K562 (cell line): ENCODE measurements around the gene GALT. TPM values are rescaled to one million over a fixed set of nuclear protein-coding genes. Genes with fewer than 3 reads are reported as not detected.

ENCODE experiments used
- ATF7 ChIP-seq: fragments of 450-650 bp; IDR thresholded peaks from 2 replicates; pipeline ENCODE4 v1.7.1; 2014; ENCODE audit warnings: mild to moderate bottlenecking, moderate library complexity
- FOS ChIP-seq: IDR thresholded peaks from 3 replicates; pipeline ENCODE4 v1.6.1; 2011; ENCODE audit not compliant: insufficient read length; ENCODE audit errors: extremely low read depth
- JUND ChIP-seq, 2 experiments: IDR thresholded peaks; 2 replicates in 1 of 2; 3 replicates in 1 of 2; pipeline ENCODE4 v1.6.1; 2011; ENCODE audit warnings: borderline replicate concordance in 2 of 2, low read depth in 2 of 2, low read length in 2 of 2, improper control_type of control experiment in 1 of 2, missing biosample characterization in 1 of 2, missing genetic modification characterization in 1 of 2, missing genetic modification reagents in 1 of 2
- MBD2 ChIP-seq: sonication (generic); IDR thresholded peaks from 2 replicates; pipeline ENCODE4 v1.6.1; 2016; ENCODE audit warnings: low read depth, borderline replicate concordance
- MEIS2 ChIP-seq: fragments of 450-650 bp; IDR thresholded peaks from 2 replicates; pipeline ENCODE4 v1.6.1; 2014; ENCODE audit warnings: mild to moderate bottlenecking; ENCODE audit not compliant: partially characterized antibody
- NFYB ChIP-seq: IDR thresholded peaks from 2 replicates; pipeline ENCODE4 v1.6.1; 2011; ENCODE audit warnings: mild to moderate bottlenecking, moderate library complexity; ENCODE audit not compliant: insufficient read length; ENCODE audit errors: extremely low read depth
- NR2C1 ChIP-seq, 2 experiments: fragments of 450-650 bp; IDR thresholded peaks; 2 replicates each; pipeline ENCODE4 v1.6.1; 2017; ENCODE audit warnings: mild to moderate bottlenecking in 2 of 2, antibody characterized with exemption in 1 of 2, inconsistent platforms in 1 of 2, missing compliant biosample characterization in 1 of 2, missing genetic modification characterization in 1 of 2
- NR2C2 ChIP-seq, 2 experiments: fragments of 200-800 bp in 1 of 2; sonication (Bioruptor generic) in 1 of 2; sonication (generic) in 1 of 2; formaldehyde crosslinking in 1 of 2; IDR thresholded peaks; 2 replicates each; pipeline versions ENCODE4 v1.6.1 to v1.8.0; 2016 to 2022; ENCODE audit warnings: mild to moderate bottlenecking in 1 of 2, missing compliant biosample characterization in 1 of 2, missing genetic modification characterization in 1 of 2, missing genetic modification reagents in 1 of 2
- POLR2A ChIP-seq: fragments of 450-650 bp; conservative IDR thresholded peaks from 2 replicates; pipeline ENCODE4 v1.6.1; 2016
- SMAD2 ChIP-seq: fragments of 150-350 bp; IDR thresholded peaks from 2 replicates; pipeline ENCODE4 v1.6.1; 2014; ENCODE audit warnings: low read depth, mild to moderate bottlenecking, low read length
- SMARCC2 ChIP-seq: fragments of 450-650 bp; IDR thresholded peaks from 2 replicates; pipeline ENCODE4 v1.6.1; 2017; ENCODE audit warnings: antibody characterized with exemption, moderate library complexity, mild to moderate bottlenecking, low read depth
- SP1 ChIP-seq: sonication (generic); formaldehyde crosslinking; IDR thresholded peaks from 2 replicates; pipeline ENCODE4 v1.8.1; 2022; ENCODE audit warnings: mild to moderate bottlenecking, missing genetic modification reagents
- polyA plus RNA-seq, 8 experiments: library from polyadenylated mRNA; depleted of rRNA in 4 of 8; stranded (reverse) in 5 of 8; unstranded in 3 of 8; fragments of >200 nt; fragmentation: Nextera tagmentation in 2 of 8; fragmentation: Illumina TruSeq in 1 of 8; extraction: Ambion mirVana in 2 of 8; extraction: Trizol in 1 of 8; gene quantifications; 2 replicates each; pipeline versions ENCODE4 v1.2.1 to v1.2.3, GENCODE V29; 2011 to 2014; ENCODE audit warnings: inconsistent platforms in 1 of 8, missing spikeins in 1 of 8
- total RNA-seq, 7 experiments: library from RNA; depleted of rRNA in 6 of 7; stranded (reverse); fragments of >200 nt in 6 of 7; fragmentation: Illumina TruSeq in 2 of 7; extraction: Trizol in 2 of 7; gene quantifications; 2 replicates each; pipeline versions ENCODE4 v1.2.1 to v1.2.3, GENCODE V29; 2011 to 2021; ENCODE audit warnings: low replicate concordance in 1 of 7
- TF ChIP-seq, protein P1 (sequence below): sonication (generic); formaldehyde crosslinking; IDR thresholded peaks from 2 replicates; pipeline ENCODE4 v1.8.1; 2022; ENCODE audit warnings: missing genetic modification reagents
- TF ChIP-seq, protein P2 (sequence below): sonication (generic); formaldehyde crosslinking; IDR thresholded peaks from 2 replicates; pipeline ENCODE4 v1.8.1; 2023; ENCODE audit warnings: mild to moderate bottlenecking, missing genetic modification reagents
- TF ChIP-seq, protein P3 (sequence below): sonication (generic); formaldehyde crosslinking; IDR thresholded peaks from 2 replicates; pipeline ENCODE4 v1.8.0; 2022; ENCODE audit warnings: missing genetic modification reagents, mild to moderate bottlenecking, moderate library complexity, borderline replicate concordance
- TF ChIP-seq, protein P4 (sequence below), 2 experiments: fragments of 450-650 bp; conservative IDR thresholded peaks; 2 replicates each; pipeline ENCODE4 v1.6.1; 2017; ENCODE audit warnings: mild to moderate bottlenecking in 2 of 2, moderate library complexity in 2 of 2
- TF ChIP-seq, protein P5 (sequence below): fragments of 450-650 bp; IDR thresholded peaks from 2 replicates; pipeline ENCODE4 v1.6.1; 2016; ENCODE audit warnings: mild to moderate bottlenecking

The GALT gene
- total and polyA plus RNA-seq, 9 of the 15 experiments (the other 6 are each of a cell fraction or from before 2014, with no cell fraction given) = 7.3 to 29.2 (median 15.6) TPM

DNA sequence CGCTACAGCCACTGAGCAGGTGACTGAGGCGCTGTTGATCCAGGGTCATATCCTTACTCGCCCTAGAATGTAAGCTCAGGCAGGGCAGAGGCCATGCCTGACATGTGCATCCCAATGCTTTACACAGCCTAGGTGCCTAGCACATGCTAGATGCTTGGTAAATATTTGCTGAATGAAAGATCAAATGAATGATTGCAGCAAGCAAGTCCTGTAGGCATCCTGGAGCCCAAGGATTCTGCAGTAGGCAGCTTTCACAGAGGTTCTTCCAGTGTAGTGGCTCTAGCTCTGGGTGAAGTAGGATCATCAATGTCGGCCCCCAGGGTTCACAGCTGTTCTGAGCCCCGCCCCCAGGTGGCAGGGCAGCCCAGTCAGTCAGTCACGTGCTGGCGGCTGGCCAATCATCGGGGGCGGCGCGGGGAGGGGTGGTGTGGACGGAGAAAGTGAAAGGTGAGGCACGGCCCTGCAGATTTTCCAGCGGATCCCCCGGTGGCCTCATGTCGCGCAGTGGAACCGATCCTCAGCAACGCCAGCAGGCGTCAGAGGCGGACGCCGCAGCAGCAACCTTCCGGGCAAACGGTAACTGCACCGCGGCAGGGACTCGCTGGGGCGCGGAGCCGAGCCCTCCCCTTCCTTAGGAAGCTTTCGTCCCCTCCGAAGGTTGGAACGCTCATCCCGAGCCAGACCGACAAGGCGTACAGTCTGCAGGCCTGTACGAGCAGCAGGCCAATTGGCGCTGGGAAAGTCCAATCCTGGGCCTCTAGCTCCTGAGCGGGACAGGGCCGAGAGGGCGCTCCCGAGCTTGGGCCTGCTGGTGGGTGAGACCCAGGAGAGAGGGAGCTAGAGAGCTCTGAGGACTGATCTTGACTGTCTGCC is at the start of gene GALT (continued):
- no peak for TF ChIP-seq JUND (IDR thresholded peaks at IDR 0.05; ENCODE audit: borderline replicate concordance, low read depth, low read length)
- no peak; the same call in 2 of the 3 replicates for TF ChIP-seq JUND (tag; IDR thresholded peaks at IDR 0.05; ENCODE audit: borderline replicate concordance, low read depth, low read length)
- TF ChIP-seq MBD2 = peak; percentile 67
- TF ChIP-seq, protein P1, sequence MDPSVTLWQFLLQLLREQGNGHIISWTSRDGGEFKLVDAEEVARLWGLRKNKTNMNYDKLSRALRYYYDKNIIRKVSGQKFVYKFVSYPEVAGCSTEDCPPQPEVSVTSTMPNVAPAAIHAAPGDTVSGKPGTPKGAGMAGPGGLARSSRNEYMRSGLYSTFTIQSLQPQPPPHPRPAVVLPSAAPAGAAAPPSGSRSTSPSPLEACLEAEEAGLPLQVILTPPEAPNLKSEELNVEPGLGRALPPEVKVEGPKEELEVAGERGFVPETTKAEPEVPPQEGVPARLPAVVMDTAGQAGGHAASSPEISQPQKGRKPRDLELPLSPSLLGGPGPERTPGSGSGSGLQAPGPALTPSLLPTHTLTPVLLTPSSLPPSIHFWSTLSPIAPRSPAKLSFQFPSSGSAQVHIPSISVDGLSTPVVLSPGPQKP (CRISPR knock-in tag) = no peak
- no peak for TF ChIP-seq NR2C2 (CRISPR knock-in tag; IDR thresholded peaks at IDR 0.05)
- peak; percentile 81 for TF ChIP-seq NR2C2 (tag; IDR thresholded peaks at IDR 0.05)
- TF ChIP-seq, protein P2, sequence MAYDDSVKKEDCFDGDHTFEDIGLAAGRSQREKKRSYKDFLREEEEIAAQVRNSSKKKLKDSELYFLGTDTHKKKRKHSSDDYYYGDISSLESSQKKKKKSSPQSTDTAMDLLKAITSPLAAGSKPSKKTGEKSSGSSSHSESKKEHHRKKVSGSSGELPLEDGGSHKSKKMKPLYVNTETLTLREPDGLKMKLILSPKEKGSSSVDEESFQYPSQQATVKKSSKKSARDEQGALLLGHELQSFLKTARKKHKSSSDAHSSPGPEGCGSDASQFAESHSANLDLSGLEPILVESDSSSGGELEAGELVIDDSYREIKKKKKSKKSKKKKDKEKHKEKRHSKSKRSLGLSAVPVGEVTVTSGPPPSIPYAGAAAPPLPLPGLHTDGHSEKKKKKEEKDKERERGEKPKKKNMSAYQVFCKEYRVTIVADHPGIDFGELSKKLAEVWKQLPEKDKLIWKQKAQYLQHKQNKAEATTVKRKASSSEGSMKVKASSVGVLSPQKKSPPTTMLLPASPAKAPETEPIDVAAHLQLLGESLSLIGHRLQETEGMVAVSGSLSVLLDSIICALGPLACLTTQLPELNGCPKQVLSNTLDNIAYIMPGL (CRISPR knock-in tag) = 0 out of 2 replicates have a peak, but pooled peaks have one; percentile 54
- TF ChIP-seq, protein P3, sequence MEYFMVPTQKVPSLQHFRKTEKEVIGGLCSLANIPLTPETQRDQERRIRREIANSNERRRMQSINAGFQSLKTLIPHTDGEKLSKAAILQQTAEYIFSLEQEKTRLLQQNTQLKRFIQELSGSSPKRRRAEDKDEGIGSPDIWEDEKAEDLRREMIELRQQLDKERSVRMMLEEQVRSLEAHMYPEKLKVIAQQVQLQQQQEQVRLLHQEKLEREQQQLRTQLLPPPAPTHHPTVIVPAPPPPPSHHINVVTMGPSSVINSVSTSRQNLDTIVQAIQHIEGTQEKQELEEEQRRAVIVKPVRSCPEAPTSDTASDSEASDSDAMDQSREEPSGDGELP (CRISPR knock-in tag) = peak; percentile 99
- TF ChIP-seq NFYB = peak; percentile 95
- TF ChIP-seq SP1 = 0 out of 2 replicates have a peak, but pooled peaks have one; percentile 26
- TF ChIP-seq SMAD2 = no peak
- TF ChIP-seq, protein P4, sequence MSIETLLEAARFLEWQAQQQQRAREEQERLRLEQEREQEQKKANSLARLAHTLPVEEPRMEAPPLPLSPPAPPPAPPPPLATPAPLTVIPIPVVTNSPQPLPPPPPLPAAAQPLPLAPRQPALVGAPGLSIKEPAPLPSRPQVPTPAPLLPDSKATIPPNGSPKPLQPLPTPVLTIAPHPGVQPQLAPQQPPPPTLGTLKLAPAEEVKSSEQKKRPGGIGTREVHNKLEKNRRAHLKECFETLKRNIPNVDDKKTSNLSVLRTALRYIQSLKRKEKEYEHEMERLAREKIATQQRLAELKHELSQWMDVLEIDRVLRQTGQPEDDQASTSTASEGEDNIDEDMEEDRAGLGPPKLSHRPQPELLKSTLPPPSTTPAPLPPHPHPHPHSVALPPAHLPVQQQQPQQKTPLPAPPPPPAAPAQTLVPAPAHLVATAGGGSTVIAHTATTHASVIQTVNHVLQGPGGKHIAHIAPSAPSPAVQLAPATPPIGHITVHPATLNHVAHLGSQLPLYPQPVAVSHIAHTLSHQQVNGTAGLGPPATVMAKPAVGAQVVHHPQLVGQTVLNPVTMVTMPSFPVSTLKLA (conservative IDR thresholded peaks at IDR 0.05) = peak; percentile 68 to 69; a peak in 3 of 4 replicates
- TF ChIP-seq NR2C1 (IDR thresholded peaks at IDR 0.05) = 0 out of 2 replicates have a peak, but pooled peaks have one; percentile 27
- TF ChIP-seq NR2C1 (tag; IDR thresholded peaks at IDR 0.05) = no peak
- peak; percentile 77 for TF ChIP-seq FOS
- TF ChIP-seq, protein P5, sequence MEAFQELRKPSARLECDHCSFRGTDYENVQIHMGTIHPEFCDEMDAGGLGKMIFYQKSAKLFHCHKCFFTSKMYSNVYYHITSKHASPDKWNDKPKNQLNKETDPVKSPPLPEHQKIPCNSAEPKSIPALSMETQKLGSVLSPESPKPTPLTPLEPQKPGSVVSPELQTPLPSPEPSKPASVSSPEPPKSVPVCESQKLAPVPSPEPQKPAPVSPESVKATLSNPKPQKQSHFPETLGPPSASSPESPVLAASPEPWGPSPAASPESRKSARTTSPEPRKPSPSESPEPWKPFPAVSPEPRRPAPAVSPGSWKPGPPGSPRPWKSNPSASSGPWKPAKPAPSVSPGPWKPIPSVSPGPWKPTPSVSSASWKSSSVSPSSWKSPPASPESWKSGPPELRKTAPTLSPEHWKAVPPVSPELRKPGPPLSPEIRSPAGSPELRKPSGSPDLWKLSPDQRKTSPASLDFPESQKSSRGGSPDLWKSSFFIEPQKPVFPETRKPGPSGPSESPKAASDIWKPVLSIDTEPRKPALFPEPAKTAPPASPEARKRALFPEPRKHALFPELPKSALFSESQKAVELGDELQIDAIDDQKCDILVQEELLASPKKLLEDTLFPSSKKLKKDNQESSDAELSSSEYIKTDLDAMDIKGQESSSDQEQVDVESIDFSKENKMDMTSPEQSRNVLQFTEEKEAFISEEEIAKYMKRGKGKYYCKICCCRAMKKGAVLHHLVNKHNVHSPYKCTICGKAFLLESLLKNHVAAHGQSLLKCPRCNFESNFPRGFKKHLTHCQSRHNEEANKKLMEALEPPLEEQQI = no peak
- peak; percentile 39 for TF ChIP-seq MEIS2
- TF ChIP-seq POLR2A = peak; percentile 70
- TF ChIP-seq ATF7 = peak; percentile 86
- peak; percentile 23; the same call in 1 of the 2 replicates for TF ChIP-seq SMARCC2
